Skeletal muscle satellite cell (primary cell): ENCODE results near the gene BPIFB3.

Source experiments
- H3K27me3 ChIP-seq: 2 replicates; pipeline ENCODE4 v1.7.0; 2013; ENCODE audit warnings: low read length; ENCODE audit not compliant: control insufficient read depth, insufficient read depth
- H3K36me3 ChIP-seq: 2 replicates; pipeline ENCODE4 v1.7.0; 2013; ENCODE audit warnings: mild to moderate bottlenecking, control low read depth, low read length; ENCODE audit not compliant: insufficient read depth
- H3K4me1 ChIP-seq: 2 replicates; pipeline ENCODE4 v1.7.0; 2013; ENCODE audit warnings: low read length; ENCODE audit not compliant: control insufficient read depth, insufficient read depth
- H3K4me2 ChIP-seq: 2 replicates; pipeline ENCODE4 v1.7.0; 2013; ENCODE audit warnings: mild to moderate bottlenecking, low read length
- H3K4me3 ChIP-seq: 2 replicates; pipeline ENCODE4 v1.7.0; 2013; ENCODE audit warnings: low read length
- H3K9ac ChIP-seq: 2 replicates; pipeline ENCODE4 v1.7.0; 2013; ENCODE audit warnings: mild to moderate bottlenecking, low read depth, low read length, moderate library complexity
- H3K9me3 ChIP-seq: replicated peaks from 2 replicates; pipeline ENCODE4 v1.7.0; 2013; ENCODE audit warnings: mild to moderate bottlenecking, control low read depth, low read length

BPIFB3 gene

DNA sequence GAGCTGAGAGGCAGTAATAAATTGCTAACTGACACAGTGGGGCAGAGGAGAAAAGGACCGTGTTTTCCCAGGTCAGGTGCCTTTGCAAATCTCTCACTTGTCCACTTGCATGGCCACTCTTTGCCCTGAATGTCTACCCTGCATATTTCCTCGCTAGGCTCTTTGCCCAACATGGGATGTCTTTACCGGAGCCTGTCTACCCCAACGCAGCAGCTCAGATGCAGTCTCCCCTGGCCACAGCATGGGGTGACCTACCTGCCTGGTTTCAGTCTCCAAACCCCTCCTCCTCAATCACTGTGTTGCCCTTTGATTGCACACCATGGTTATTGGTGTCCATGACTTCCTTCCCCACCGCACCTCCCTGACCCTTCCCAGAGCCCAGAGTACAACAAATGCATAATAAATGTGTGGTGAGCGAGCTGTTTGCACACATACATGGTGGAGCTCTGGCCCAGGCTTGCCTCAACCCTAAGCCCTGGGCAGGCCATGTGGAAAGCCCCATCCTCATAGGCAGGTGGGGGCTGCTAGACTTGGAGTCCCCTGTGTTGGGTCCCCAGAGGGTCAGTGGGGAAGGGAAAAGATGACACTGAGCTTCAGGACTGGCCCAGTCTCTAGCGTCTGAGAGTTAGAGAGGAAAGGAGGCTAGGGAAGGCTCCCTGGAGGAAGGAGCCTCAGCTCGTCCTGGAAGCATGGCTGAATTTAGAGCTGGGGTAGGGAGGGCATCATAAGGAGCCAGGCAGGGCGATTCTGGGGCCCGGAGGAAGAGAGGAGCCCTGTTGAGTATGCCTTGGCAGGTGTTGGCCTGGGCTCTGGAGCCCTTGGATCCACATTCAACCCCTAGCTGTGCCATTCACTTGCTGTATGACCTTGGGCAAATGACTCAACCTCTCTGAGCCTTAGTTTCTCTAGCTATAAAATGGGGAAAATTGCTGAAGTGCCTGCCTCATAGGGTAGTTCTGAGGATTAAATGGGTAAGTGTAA is 26.6 kb upstream of the BPIFB3 start:
- H3K27me3 ChIP-seq, result peaks cover 14% of the 10 kb centered on the region
- H3K4me3 ChIP-seq, result no peak overlapping the region
- no peak overlapping the region for H3K9ac ChIP-seq
- H3K36me3 ChIP-seq, result no peaks in the 10 kb centered on the region
- H3K4me1 ChIP-seq, result no peaks in the 10 kb centered on the region
- H3K4me2 ChIP-seq, result no peak overlapping the region
- no peaks in the 10 kb centered on the region for H3K9me3 ChIP-seq

DNA sequence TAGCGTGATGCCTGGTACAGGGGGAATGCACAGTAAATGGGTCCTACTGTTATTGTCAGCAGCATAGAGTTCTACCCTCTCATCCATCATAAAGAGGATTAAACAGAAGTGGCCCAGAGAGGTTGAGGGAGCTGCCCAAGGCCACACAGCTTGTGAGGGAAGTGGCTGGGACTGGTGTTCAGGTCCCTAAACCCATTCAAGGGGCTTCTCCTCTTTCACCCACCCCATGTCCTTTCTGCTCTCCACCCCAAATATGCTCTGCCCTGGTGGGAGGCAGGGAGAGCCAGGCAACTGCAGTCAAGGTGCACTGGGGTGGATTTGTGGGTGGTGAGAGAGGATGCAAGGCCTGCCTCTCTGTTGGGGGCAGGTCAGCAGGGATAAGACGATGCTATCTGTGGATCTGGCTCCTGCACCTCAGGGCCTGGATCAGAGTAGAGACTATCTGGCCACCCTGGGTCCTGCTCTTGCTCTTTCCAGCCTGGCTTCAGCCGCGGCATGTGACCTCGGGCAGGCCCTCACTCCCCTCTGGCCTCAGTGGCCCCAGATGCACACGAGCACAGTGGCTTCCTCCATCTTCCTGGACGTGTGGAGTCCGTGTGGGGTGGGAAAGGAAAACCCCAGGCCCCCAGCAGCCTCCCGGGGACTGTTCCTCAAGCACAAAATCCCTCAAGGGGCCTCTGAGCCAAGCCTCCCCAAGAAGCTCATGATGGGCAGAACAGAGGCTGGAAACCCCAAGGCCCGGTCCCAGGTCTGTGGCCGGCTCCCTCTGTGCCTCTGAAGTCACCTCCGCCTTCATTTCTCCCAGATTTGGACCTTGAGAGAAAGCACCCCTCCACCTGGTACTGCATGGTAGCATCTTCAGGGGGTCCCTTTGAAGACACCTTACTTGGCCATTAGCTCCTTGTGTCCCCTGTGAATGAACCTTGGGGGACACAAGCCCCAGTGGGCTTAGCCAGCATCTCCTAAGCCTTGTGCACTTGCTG is 25.6 kb upstream of the BPIFB3 start:
- Histone ChIP-seq H3K4me1 (no peaks in the 10 kb centered on the region), H3K4me3 (no peak overlapping the region), H3K4me2 (no peak overlapping the region), H3K9ac (no peak overlapping the region), H3K9me3 (no peaks in the 10 kb centered on the region), H3K36me3 (no peaks in the 10 kb centered on the region), H3K27me3 (peaks cover 7% of the 10 kb centered on the region)

- H3K4me3 ChIP-seq, result no peak overlapping the region
Measured at GRCh38 chr20:33028875-33029274, 24.8 kb upstream of the BPIFB3 start.

GRCh38 chr20:33030076-33030475 is 23.6 kb upstream of the BPIFB3 start:
- H3K4me3 ChIP-seq, result no peak overlapping the region
- no peak overlapping the region for H3K9ac ChIP-seq
- no peaks in the 10 kb centered on the region for H3K9me3 ChIP-seq
- H3K36me3 ChIP-seq, result no peaks in the 10 kb centered on the region
- no peak overlapping the region for H3K4me2 ChIP-seq
- H3K4me1 ChIP-seq, result no peaks in the 10 kb centered on the region
- H3K27me3 ChIP-seq, result peaks cover 10% of the 10 kb centered on the region

More at GRCh38 chr20:33028875-33029274, 24.8 kb upstream of the BPIFB3 start:
- Histone ChIP-seq H3K4me2 (no peak overlapping the region), H3K36me3 (no peaks in the 10 kb centered on the region), H3K9ac (no peak overlapping the region), H3K9me3 (no peaks in the 10 kb centered on the region), H3K4me1 (no peaks in the 10 kb centered on the region), H3K27me3 (peaks cover 10% of the 10 kb centered on the region)

DNA sequence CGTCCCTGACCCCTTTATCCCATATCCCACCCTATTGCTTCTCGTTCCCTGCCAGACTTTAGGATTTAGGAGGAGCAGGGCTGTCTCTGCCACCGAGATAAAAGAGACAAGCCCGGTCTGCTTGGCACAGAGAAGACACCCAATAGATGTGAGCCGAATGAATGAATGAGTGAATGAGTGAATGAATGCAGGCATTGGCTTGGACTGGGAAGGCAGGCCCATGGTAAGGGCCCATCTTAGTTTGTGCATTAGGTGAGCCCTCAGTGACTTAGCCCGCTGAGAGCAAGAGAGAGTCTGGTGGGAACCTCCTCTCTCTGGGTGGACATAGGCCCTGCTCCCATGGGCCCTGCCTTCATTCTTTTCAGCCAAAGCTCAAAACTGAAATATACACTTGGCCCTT is 23.1 kb upstream of the BPIFB3 start:
- H3K36me3 ChIP-seq, result no peaks in the 10 kb centered on the region
- no peak overlapping the region for H3K4me2 ChIP-seq
- no peak overlapping the region for H3K9ac ChIP-seq
- H3K4me3 ChIP-seq, result no peak overlapping the region
- no peaks in the 10 kb centered on the region for H3K4me1 ChIP-seq
- no peaks in the 10 kb centered on the region for H3K9me3 ChIP-seq
- H3K27me3 ChIP-seq, result peaks cover 10% of the 10 kb centered on the region

GRCh38 chr20:33031531-33031930 is 22.2 kb upstream of the BPIFB3 start, which contains the start of gene BPIFB6:
Gene BPIFB6 (plus strand): TSS chr20:33031648. CDS start chr20:33031648, 0 bp downstream.
- Histone ChIP-seq H3K4me2 (no peak within 1 kb of the TSS), H3K9me3 (no peaks in the 10 kb centered on the region), H3K4me3 (no peak within 1 kb of the TSS), H3K36me3 (no peaks in the 10 kb centered on the region), H3K27me3 (peaks cover 10% of the 10 kb centered on the region), H3K4me1 (no peaks in the 10 kb centered on the region), H3K9ac (no peak within 1 kb of the TSS)

- H3K4me3 ChIP-seq, result no peak overlapping the region
- H3K4me2 ChIP-seq, result no peak overlapping the region
- H3K27me3 ChIP-seq, result peaks cover 17% of the 10 kb centered on the region
- H3K9me3 ChIP-seq, result no peaks in the 10 kb centered on the region
- H3K36me3 ChIP-seq, result no peaks in the 10 kb centered on the region
- H3K9ac ChIP-seq, result no peak overlapping the region
- H3K4me1 ChIP-seq, result no peaks in the 10 kb centered on the region
Measured at GRCh38 chr20:33032555-33032954, 21.1 kb upstream of the BPIFB3 start.

GRCh38 chr20:33033381-33033780 is 20.3 kb upstream of the BPIFB3 start:
- Histone ChIP-seq H3K4me2 (no peak overlapping the region), H3K36me3 (no peaks in the 10 kb centered on the region), H3K4me1 (no peaks in the 10 kb centered on the region), H3K4me3 (no peak overlapping the region), H3K9ac (no peak overlapping the region), H3K9me3 (no peaks in the 10 kb centered on the region), H3K27me3 (peaks cover 20% of the 10 kb centered on the region)

- H3K4me3 ChIP-seq, result no peak overlapping the region
- no peak overlapping the region for H3K9ac ChIP-seq
- no peaks in the 10 kb centered on the region for H3K4me1 ChIP-seq
- no peaks in the 10 kb centered on the region for H3K36me3 ChIP-seq
- H3K9me3 ChIP-seq, result no peaks in the 10 kb centered on the region
- no peak overlapping the region for H3K4me2 ChIP-seq
- H3K27me3 ChIP-seq, result peaks cover 20% of the 10 kb centered on the region
Measured at GRCh38 chr20:33034115-33034514, 19.6 kb upstream of the BPIFB3 start.

DNA sequence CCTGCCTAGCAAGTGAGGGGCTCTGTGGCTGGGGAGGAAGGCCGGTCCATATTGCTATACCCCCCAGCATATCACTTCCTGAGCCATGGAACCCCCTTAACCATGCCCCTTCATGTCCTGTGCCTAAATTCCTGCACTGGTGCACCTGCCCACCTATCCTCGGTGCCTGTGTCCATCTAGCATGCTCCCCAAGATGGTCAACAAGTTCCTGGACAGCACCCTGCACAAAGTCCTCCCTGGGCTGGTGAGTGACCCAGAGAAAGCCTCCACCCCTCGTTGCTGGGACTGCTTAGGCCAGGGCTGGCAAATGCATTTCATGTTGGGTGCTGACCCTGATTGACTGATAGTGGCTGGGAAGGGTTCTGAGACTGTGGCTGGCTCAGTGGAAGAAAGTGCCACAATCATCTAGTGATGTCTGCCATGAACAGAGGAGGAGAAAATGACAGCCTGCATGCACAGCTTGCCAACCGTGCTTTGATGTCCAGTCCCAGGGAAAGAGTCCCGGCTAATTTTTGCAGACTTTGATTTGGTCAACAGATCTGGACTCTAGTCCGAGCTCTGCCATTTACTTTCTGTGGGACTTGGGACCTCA is 18.7 kb upstream of the BPIFB3 start:
- H3K36me3 ChIP-seq, result no peaks in the 10 kb centered on the region
- no peaks in the 10 kb centered on the region for H3K4me1 ChIP-seq
- H3K4me2 ChIP-seq, result no peak overlapping the region
- H3K4me3 ChIP-seq, result no peak overlapping the region
- H3K9me3 ChIP-seq, result no peaks in the 10 kb centered on the region
- H3K27me3 ChIP-seq, result peaks cover 23% of the 10 kb centered on the region
- no peak overlapping the region for H3K9ac ChIP-seq

DNA sequence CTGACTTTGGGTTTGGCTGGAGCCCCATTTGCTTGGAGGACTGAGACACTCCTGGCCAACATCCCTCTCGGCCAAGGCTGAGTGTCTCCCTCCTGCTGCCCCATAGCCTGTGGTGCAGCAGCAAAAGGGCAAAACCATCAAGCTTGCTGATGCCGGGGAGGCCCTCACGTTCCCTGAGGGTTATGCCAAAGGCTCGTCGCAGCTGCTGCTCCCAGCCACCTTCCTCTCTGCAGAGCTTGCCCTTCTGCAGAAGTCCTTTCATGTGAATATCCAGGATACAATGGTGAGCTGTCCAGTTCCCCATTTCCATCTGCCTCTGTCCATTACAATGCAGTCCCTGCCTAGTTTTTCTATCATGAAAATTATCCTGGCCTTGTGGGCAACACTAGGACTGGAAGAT is 16.2 kb upstream of the BPIFB3 start:
- Histone ChIP-seq H3K4me3 (no peak overlapping the region), H3K27me3 (peaks cover 16% of the 10 kb centered on the region), H3K4me2 (no peak overlapping the region), H3K4me1 (no peaks in the 10 kb centered on the region), H3K9me3 (no peaks in the 10 kb centered on the region), H3K36me3 (no peaks in the 10 kb centered on the region), H3K9ac (no peak overlapping the region)
